22Rv1 (cell line): ENCODE results near the gene FARSB.

Source experiments
- ZFX ChIP-seq: fragments of 450-650 bp; IDR thresholded peaks from 2 replicates; pipeline ENCODE4 v1.6.1; 2017; ENCODE audit warnings: antibody characterized with exemption, borderline replicate concordance
- TF ChIP-seq, protein P1 (sequence below): fragments of 450-650 bp; IDR thresholded peaks from 2 replicates; pipeline ENCODE4 v1.5.1; 2017; ENCODE audit warnings: mild to moderate bottlenecking

DNA sequence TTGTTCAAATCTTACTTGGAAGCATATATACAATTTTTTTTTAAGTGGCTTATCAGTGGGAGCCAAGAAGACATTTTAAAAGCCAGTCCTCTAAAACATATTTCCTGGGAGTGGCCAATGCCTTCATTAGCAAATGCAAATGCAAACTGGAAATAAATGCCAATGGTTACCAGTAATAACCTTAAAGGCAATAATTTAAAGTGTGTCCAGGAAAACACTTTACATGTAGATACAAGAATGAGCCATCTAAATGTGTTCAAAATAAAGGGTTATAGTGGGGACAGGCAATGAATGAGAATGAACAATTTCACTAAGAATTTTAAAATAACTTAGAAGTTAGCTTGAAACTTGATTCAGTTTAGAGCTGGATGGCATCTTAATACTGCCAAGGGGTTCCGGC, 64.2 kb downstream of the FARSB start:
- TF ChIP-seq, protein P1, sequence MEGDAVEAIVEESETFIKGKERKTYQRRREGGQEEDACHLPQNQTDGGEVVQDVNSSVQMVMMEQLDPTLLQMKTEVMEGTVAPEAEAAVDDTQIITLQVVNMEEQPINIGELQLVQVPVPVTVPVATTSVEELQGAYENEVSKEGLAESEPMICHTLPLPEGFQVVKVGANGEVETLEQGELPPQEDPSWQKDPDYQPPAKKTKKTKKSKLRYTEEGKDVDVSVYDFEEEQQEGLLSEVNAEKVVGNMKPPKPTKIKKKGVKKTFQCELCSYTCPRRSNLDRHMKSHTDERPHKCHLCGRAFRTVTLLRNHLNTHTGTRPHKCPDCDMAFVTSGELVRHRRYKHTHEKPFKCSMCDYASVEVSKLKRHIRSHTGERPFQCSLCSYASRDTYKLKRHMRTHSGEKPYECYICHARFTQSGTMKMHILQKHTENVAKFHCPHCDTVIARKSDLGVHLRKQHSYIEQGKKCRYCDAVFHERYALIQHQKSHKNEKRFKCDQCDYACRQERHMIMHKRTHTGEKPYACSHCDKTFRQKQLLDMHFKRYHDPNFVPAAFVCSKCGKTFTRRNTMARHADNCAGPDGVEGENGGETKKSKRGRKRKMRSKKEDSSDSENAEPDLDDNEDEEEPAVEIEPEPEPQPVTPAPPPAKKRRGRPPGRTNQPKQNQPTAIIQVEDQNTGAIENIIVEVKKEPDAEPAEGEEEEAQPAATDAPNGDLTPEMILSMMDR = no peak
- no peak for TF ChIP-seq ZFX
